ENCODE data around the gene SMAP2.
"Not testable (repeated sequence)": the region's sequence is repeated elsewhere in the genome, so short reads cannot be mapped to it uniquely, and the experiment has no call there.

Gene SMAP2

GRCh38 chr1:40373323-40374283 is at the start of gene SMAP2:
SMAP2 (plus strand) TSS chr1:40373727; CDS start chr1:40374121, 394 bp downstream.
- peak; percentile 93 for DNase-seq (ENCODE audit: low spot score)

- DNase-seq (ENCODE audit: low spot score): not testable (repeated sequence)
Observed at GRCh38 chr1:40331403-40331802, 42.1 kb upstream of the SMAP2 start.

GRCh38 chr1:40332695-40333094 is 40.8 kb upstream of the SMAP2 start:
- no peak for DNase-seq (ENCODE audit: low spot score)

- DNase-seq (ENCODE audit: low spot score): no peak
Observed at GRCh38 chr1:40337443-40337842, 36.1 kb upstream of the SMAP2 start.

- peak; percentile 77 for DNase-seq (ENCODE audit: low spot score)
Observed at GRCh38 chr1:40338745-40339419, 34.6 kb upstream of the SMAP2 start.

- no peak for DNase-seq (ENCODE audit: low spot score)
Observed at GRCh38 chr1:40339420-40340323, 33.9 kb upstream of the SMAP2 start.

- no peak for DNase-seq (ENCODE audit: low spot score)
Observed at GRCh38 chr1:40341491-40342380, 31.8 kb upstream of the SMAP2 start.

GRCh38 chr1:40342381-40342717 is 31.2 kb upstream of the SMAP2 start:
- not testable (repeated sequence) for DNase-seq (ENCODE audit: low spot score)

- peak; percentile 51 for DNase-seq (ENCODE audit: low spot score)
Observed at GRCh38 chr1:40344597-40344996, 28.9 kb upstream of the SMAP2 start.

GRCh38 chr1:40350391-40350790 is 23.1 kb upstream of the SMAP2 start:
- DNase-seq (ENCODE audit: low spot score): no peak

GRCh38 chr1:40351124-40351523 is 22.4 kb upstream of the SMAP2 start:
- DNase-seq (ENCODE audit: low spot score): no peak

GRCh38 chr1:40352126-40352525 is 21.4 kb upstream of the SMAP2 start:
- no peak for DNase-seq (ENCODE audit: low spot score)

- no peak for DNase-seq (ENCODE audit: low spot score)
Observed at GRCh38 chr1:40353082-40353481, 20.4 kb upstream of the SMAP2 start.

GRCh38 chr1:40357625-40358024 is 15.9 kb upstream of the SMAP2 start:
- no peak for DNase-seq (ENCODE audit: low spot score)

- DNase-seq (ENCODE audit: low spot score): no peak
Observed at GRCh38 chr1:40360631-40361030, 12.9 kb upstream of the SMAP2 start.

GRCh38 chr1:40361201-40361600 is 12.3 kb upstream of the SMAP2 start:
- DNase-seq (ENCODE audit: low spot score): no peak

GRCh38 chr1:40361637-40362036 is 11.9 kb upstream of the SMAP2 start:
- DNase-seq (ENCODE audit: low spot score): no peak

GRCh38 chr1:40362199-40362598 is 11.3 kb upstream of the SMAP2 start:
- DNase-seq (ENCODE audit: low spot score): no peak

- no peak for DNase-seq (ENCODE audit: low spot score)
Observed at GRCh38 chr1:40362699-40363098, 10.8 kb upstream of the SMAP2 start.

- peak; percentile 85 for DNase-seq (ENCODE audit: low spot score)
Observed at GRCh38 chr1:40363721-40364120, 9.8 kb upstream of the SMAP2 start.

- no peak for DNase-seq (ENCODE audit: low spot score)
Observed at GRCh38 chr1:40371707-40372258, 1.7 kb upstream of the SMAP2 start.

Data from RKO (cell line).